Esophagus squamous epithelium (tissue), 5 donors: ENCODE measurements around the gene RASA1. TPM values are rescaled to one million over a fixed set of nuclear protein-coding genes. Genes with fewer than 3 reads are reported as not detected.

Experiments used
- DNase-seq: peaks from one replicate; lab custom pipeline; 2025; lab: John Stamatoyannopoulos, UW
- H3K27ac ChIP-seq, 4 donors: fragments of 200-600 bp; sonication (generic); one replicate each; pipeline ENCODE4 v1.5.1; 2016 to 2019; ENCODE audit warnings: mild to moderate bottlenecking in 1 of 4
- H3K27me3 ChIP-seq, 4 donors: fragments of 200-600 bp; sonication (generic); 1 replicate in 3 of 4; 2 replicates in 1 of 4; pipeline versions ENCODE4 v1.5.1 to v1.6.0; 2017 to 2021; ENCODE audit warnings: antibody characterized with exemption in 1 of 4
- H3K36me3 ChIP-seq, 3 donors: fragments of 200-600 bp; sonication (generic); one replicate each; pipeline ENCODE4 v1.5.1; 2016 to 2019
- H3K4me1 ChIP-seq, 3 donors: fragments of 200-600 bp; sonication (generic); one replicate each; pipeline ENCODE4 v1.5.1; 2017 to 2019
- H3K4me3 ChIP-seq, 4 donors: fragments of 200-600 bp; sonication (generic); 1 replicate in 3 of 4; 2 replicates in 1 of 4; pipeline ENCODE4 v1.5.1; 2016 to 2019; ENCODE audit warnings: mild to moderate bottlenecking in 2 of 4, moderate library complexity in 1 of 4
- H3K9me3 ChIP-seq, 3 donors: fragments of 200-600 bp; sonication (generic); one replicate each; pipeline ENCODE4 v1.5.1; 2016 to 2019
- CTCF ChIP-seq, 6 experiments: fragments of 450-650 bp in 4 of 6; fragments of 200-600 bp in 2 of 6; sonication (generic) in 2 of 6; IDR thresholded peaks; one replicate each; pipeline ENCODE4 v1.5.1; 2016 to 2019; ENCODE audit warnings: antibody characterized with exemption in 6 of 6, mild to moderate bottlenecking in 4 of 6, moderate library complexity in 4 of 6
- POLR2A ChIP-seq, 4 donors: fragments of 450-650 bp; IDR thresholded peaks; one replicate each; pipeline ENCODE4 v1.6.1; 2017; ENCODE audit warnings: antibody characterized with exemption in 4 of 4, mild to moderate bottlenecking in 4 of 4, moderate library complexity in 3 of 4
- WGBS, 2 donors: methylation state at CpG; one replicate each; pipeline ENCODE4 v1.1.5; 2018; 5-methylcytosine and 5-hydroxymethylcytosine counted together
- intact Hi-C: fragments of 100-400 bp; cut with DNase I; formaldehyde crosslinking; loops from one replicate; pipeline ENCODE4 v1.15.0; 2022
- total RNA-seq, 4 donors: library from RNA; depleted of rRNA; stranded (reverse); fragments of >200 nt; gene quantifications; one replicate each; pipeline ENCODE4 v1.1.0, GENCODE V29; 2016
- donor health status: DM: yes; HTN: yes; CAD: no.

The RASA1 gene
- total RNA-seq, 4 donors from 2014 or later, result 14.6 to 30.2 (median 26.5) TPM

- no peaks in the 10 kb centered on the region for H3K9me3 ChIP-seq
- no peak for DNase-seq
- WGBS, 2 donors, result 94 to 96% methylated on average over 1 of the region's 1 CpG
- no peak overlapping the region for H3K4me3 ChIP-seq
- peaks cover 0 to 100% (median 5%) of the 10 kb centered on the region in 3 donors for H3K36me3 ChIP-seq
- intact Hi-C loops, result no loop called here
- H3K27ac ChIP-seq, result no peak overlapping the region
- no peaks in the 10 kb centered on the region for H3K4me1 ChIP-seq
- H3K27me3 ChIP-seq, result no peaks in the 10 kb centered on the region
- TF ChIP-seq CTCF (IDR thresholded peaks at IDR 0.05) (no peak), POLR2A (IDR thresholded peaks at IDR 0.05) (no peak)
These were observed 114.5 kb downstream of the RASA1 start for GRCh38 chr5:87382224-87382623.

- H3K9me3 ChIP-seq, result no peaks in the 10 kb centered on the region
- no peak for DNase-seq
- TF ChIP-seq CTCF (IDR thresholded peaks at IDR 0.05) (no peak), POLR2A (IDR thresholded peaks at IDR 0.05) (no peak)
- H3K27me3 ChIP-seq, result no peaks in the 10 kb centered on the region
- H3K4me3 ChIP-seq, result no peak overlapping the region
- no peaks in the 10 kb centered on the region for H3K4me1 ChIP-seq
- WGBS, 2 donors, result 82 to 97% methylated on average over 1 of the region's 1 CpG
- H3K27ac ChIP-seq, result no peak overlapping the region
- peaks cover 0 to 100% (median 3%) of the 10 kb centered on the region in 3 donors for H3K36me3 ChIP-seq
- intact Hi-C loops, result no loop called here
These were observed 115.5 kb downstream of the RASA1 start for GRCh38 chr5:87383216-87383615.

- no peak overlapping the region for H3K4me3 ChIP-seq
- no peaks in the 10 kb centered on the region for H3K4me1 ChIP-seq
- H3K27ac ChIP-seq, result no peak overlapping the region
- peaks cover 3 to 100% (median 6%) of the 10 kb centered on the region in 3 donors for H3K36me3 ChIP-seq
- H3K9me3 ChIP-seq, result no peaks in the 10 kb centered on the region
- intact Hi-C loops, result no loop called here
- DNase-seq, result no peak
- H3K27me3 ChIP-seq, result no peaks in the 10 kb centered on the region
- WGBS, 2 donors, result 74 to 87% methylated on average over 2 of the region's 2 CpGs
- no peak for TF ChIP-seq POLR2A (IDR thresholded peaks at IDR 0.05)
These were observed 118.1 kb downstream of the RASA1 start for GRCh38 chr5:87385802-87386201.

DNA sequence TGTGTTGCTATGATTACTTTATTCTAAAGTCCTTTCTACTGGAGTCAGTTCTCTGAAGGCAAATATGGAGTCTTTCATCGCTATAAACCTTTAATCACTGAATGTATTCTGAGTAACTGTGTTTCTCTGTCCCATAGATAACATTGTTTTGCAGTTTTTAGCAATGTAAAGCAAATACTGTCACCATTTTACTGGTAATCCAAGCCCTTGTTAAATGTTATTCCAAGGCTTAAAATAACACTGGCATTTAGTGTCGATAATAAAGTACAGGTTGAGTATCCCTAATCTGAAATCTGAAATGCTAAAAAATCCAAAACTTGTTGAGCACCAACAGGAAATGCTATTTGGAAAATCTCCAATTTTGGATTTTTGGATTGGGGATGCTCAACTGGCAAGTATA is 120.4 kb downstream of the RASA1 start:
- Histone ChIP-seq H3K4me3 (no peak overlapping the region), H3K27me3 (no peaks in the 10 kb centered on the region), H3K27ac (no peak overlapping the region), H3K9me3 (no peaks in the 10 kb centered on the region), H3K36me3 (peaks cover 6 to 100% (median 13%) of the 10 kb centered on the region in 3 donors), H3K4me1 (no peaks in the 10 kb centered on the region)
- WGBS, 2 donors, result 89 to 94% methylated on average over 2 of the region's 2 CpGs
- DNase-seq, result no peak
- TF ChIP-seq POLR2A (IDR thresholded peaks at IDR 0.05) (no peak), CTCF (IDR thresholded peaks at IDR 0.05) (no peak)
- intact Hi-C loops, result no loop called here

DNA sequence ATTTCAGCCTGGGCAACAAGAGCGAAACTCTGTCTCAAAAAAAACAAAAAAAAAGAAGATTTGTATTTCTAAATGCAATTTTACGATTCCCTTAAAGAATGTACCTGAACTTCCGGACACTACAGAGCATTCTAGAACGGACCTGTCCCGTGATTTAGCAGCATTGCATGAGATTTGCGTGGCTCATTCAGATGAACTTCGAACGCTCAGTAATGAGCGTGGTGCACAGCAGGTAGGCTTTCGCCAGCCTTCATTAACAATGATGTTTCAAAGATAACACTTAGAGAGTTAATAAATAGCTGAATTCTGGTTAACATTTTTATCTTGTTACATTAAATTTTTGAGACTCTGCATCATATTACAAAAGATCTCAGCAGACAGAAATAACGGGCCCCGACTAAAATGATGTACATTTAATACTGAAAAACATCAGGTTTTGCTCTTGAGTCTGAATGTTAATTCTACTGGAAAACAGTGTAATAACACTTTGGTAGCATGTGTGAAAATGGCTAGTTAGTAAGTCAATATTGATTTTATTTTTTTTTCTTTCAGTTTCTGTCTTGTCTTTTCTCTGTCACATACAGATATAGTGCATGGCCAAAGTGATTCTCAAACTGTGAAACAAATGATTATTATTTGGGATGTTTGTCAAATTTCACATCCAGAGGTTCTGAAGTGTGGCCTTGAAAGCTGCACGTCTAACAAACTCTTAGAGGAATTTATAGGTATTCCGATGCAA is 121.8 kb downstream of the RASA1 start:
- H3K27ac ChIP-seq, result no peak overlapping the region
- intact Hi-C loops, result no loop called here
- H3K4me1 ChIP-seq, result no peaks in the 10 kb centered on the region
- H3K36me3 ChIP-seq, result peaks cover 6 to 100% (median 10%) of the 10 kb centered on the region in 3 donors
- TF ChIP-seq POLR2A (IDR thresholded peaks at IDR 0.05) (no peak), CTCF (IDR thresholded peaks at IDR 0.05) (no peak)
- no peak for DNase-seq
- H3K27me3 ChIP-seq, result no peaks in the 10 kb centered on the region
- no peak overlapping the region for H3K4me3 ChIP-seq
- H3K9me3 ChIP-seq, result no peaks in the 10 kb centered on the region
- WGBS, 2 donors, result 92 to 94% methylated on average over 14 of the region's 14 CpGs
